ENCODE data around the gene TBX1. TPM values are rescaled to one million over a fixed set of nuclear protein-coding genes. Genes with fewer than 3 reads are reported as not detected.

TBX1 gene
- total RNA-seq, 2 experiments from 2014 or later: 0.23 TPM; not detected in 1

GRCh38 chr22:19753090-19753842, 7.3 kb upstream of the TBX1 start:
- Histone ChIP-seq H3K4me2 (ENCODE audit: low read length) (no peak overlapping the region), H3K4me1 (ENCODE audit: insufficient read depth, low read length, poor library complexity, severe bottlenecking) (peaks cover 24% of the 10 kb centered on the region), H3K4me3 (ENCODE audit: low read depth, low read length, poor library complexity, severe bottlenecking) (no peak overlapping the region), H3K79me2 (ENCODE audit: insufficient read depth, low read depth, low read length) (no peaks in the 10 kb centered on the region), H3K36me3 (ENCODE audit: insufficient read depth, low read length) (no peaks in the 10 kb centered on the region), H3K9me3 (ENCODE audit: low read length) (no peaks in the 10 kb centered on the region), H2AFZ (ENCODE audit: low read length) (no peak overlapping the region), H4K20me1 (ENCODE audit: insufficient read depth, low read length) (no peaks in the 10 kb centered on the region), H3K27ac (ENCODE audit: low read depth, low read length, poor library complexity, severe bottlenecking) (no peak overlapping the region), H3K9me2 (ENCODE audit: insufficient read depth, low read length) (no peaks in the 10 kb centered on the region)
- no TSS peak for BruUV-seq (replicated peaks)
- DNase-seq (ENCODE audit: low spot score): no peak
- no peak for TF ChIP-seq EZH2phosphoT487 (IDR thresholded peaks at IDR 0.05; ENCODE audit: borderline replicate concordance, low read depth, low read length)
- TF ChIP-seq, protein P1, sequence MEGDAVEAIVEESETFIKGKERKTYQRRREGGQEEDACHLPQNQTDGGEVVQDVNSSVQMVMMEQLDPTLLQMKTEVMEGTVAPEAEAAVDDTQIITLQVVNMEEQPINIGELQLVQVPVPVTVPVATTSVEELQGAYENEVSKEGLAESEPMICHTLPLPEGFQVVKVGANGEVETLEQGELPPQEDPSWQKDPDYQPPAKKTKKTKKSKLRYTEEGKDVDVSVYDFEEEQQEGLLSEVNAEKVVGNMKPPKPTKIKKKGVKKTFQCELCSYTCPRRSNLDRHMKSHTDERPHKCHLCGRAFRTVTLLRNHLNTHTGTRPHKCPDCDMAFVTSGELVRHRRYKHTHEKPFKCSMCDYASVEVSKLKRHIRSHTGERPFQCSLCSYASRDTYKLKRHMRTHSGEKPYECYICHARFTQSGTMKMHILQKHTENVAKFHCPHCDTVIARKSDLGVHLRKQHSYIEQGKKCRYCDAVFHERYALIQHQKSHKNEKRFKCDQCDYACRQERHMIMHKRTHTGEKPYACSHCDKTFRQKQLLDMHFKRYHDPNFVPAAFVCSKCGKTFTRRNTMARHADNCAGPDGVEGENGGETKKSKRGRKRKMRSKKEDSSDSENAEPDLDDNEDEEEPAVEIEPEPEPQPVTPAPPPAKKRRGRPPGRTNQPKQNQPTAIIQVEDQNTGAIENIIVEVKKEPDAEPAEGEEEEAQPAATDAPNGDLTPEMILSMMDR (conservative IDR thresholded peaks at IDR 0.05; ENCODE audit: low read length): peak; percentile 59
- CTCF ChIA-PET (ENCODE audit: unreplicated experiment): no interaction called here
- POLR2A ChIA-PET: interaction anchor here (0.6 to 0.8 kb wide), 2 partner anchors 29 to 205 kb away, joined by 3 read pairs; no protein-coding TSS in a partner anchor
- intact Hi-C loops (cut with micrococcal nuclease; ENCODE audit: unreplicated experiment): no loop called here

- intact Hi-C loops (cut with micrococcal nuclease; ENCODE audit: unreplicated experiment): no loop called here
- no peak overlapping the region for H3K4me2 ChIP-seq (ENCODE audit: low read length)
- H3K9me3 ChIP-seq (ENCODE audit: low read length): no peaks in the 10 kb centered on the region
- no peak overlapping the region for H3K4me3 ChIP-seq (ENCODE audit: low read depth, low read length, poor library complexity, severe bottlenecking)
- ChIA-PET POLR2A (interaction anchor here (0.6 to 0.8 kb wide), 2 partner anchors 28 to 205 kb away, joined by 3 read pairs; no protein-coding TSS in a partner anchor), CTCF (ENCODE audit: unreplicated experiment) (no interaction called here)
- H3K36me3 ChIP-seq (ENCODE audit: insufficient read depth, low read length): no peaks in the 10 kb centered on the region
- no peak overlapping the region for H2AFZ ChIP-seq (ENCODE audit: low read length)
- H3K79me2 ChIP-seq (ENCODE audit: insufficient read depth, low read depth, low read length): no peaks in the 10 kb centered on the region
- no peak for DNase-seq (ENCODE audit: low spot score)
- no TSS peak for BruUV-seq (replicated peaks)
- TF ChIP-seq, protein P1 (conservative IDR thresholded peaks at IDR 0.05; ENCODE audit: low read length): no peak
- TF ChIP-seq EZH2phosphoT487 (IDR thresholded peaks at IDR 0.05; ENCODE audit: borderline replicate concordance, low read depth, low read length): no peak
- no peak overlapping the region for H3K27ac ChIP-seq (ENCODE audit: low read depth, low read length, poor library complexity, severe bottlenecking)
- H4K20me1 ChIP-seq (ENCODE audit: insufficient read depth, low read length): no peaks in the 10 kb centered on the region
- H3K4me1 ChIP-seq (ENCODE audit: insufficient read depth, low read length, poor library complexity, severe bottlenecking): peaks cover 24% of the 10 kb centered on the region
- H3K9me2 ChIP-seq (ENCODE audit: insufficient read depth, low read length): no peaks in the 10 kb centered on the region
Observed at GRCh38 chr22:19753996-19754700, 6.4 kb upstream of the TBX1 start.
